Astrocyte (in vitro differentiated cells and primary cell): ENCODE results near the gene PTCD3. TPM values are rescaled to one million over a fixed set of nuclear protein-coding genes. Genes with fewer than 3 reads are reported as not detected.

Experiments used
- DNase-seq: peaks from one replicate; pipeline ENCODE4 v3.0.0-alpha.2; 2010; ENCODE audit warnings: low read depth
- FAIRE-seq: peaks from 2 replicates; lab custom pipeline; 2011; peaks lifted over from hg19 to GRCh38; lab: Jason Lieb, UNC
- H2AFZ ChIP-seq: 2 replicates; pipeline ENCODE4 v1.6.0; 2012; ENCODE audit warnings: low read depth, low read length, inconsistent platforms
- H3K27ac ChIP-seq: 2 replicates; pipeline ENCODE4 v1.5.1; 2011; ENCODE audit warnings: low read depth, low read length, inconsistent platforms
- H3K27me3 ChIP-seq: 2 replicates; pipeline ENCODE4 v1.6.0; 2011; ENCODE audit warnings: low read length, inconsistent platforms; ENCODE audit not compliant: insufficient read depth
- H3K36me3 ChIP-seq: 2 replicates; pipeline ENCODE4 v1.5.1; 2011; ENCODE audit warnings: low read length, inconsistent platforms; ENCODE audit not compliant: insufficient read depth
- H3K4me1 ChIP-seq: 2 replicates; pipeline ENCODE4 v1.5.1; 2011; ENCODE audit warnings: low read length, inconsistent platforms; ENCODE audit not compliant: insufficient read depth
- H3K4me2 ChIP-seq: 2 replicates; pipeline ENCODE4 v1.6.0; 2012; ENCODE audit warnings: low read length, inconsistent platforms
- H3K4me3 ChIP-seq: 2 replicates; pipeline ENCODE4 v1.5.1; 2011; ENCODE audit warnings: low read depth, mild to moderate bottlenecking, low read length, inconsistent platforms; ENCODE audit not compliant: insufficient read depth
- H3K79me2 ChIP-seq: 2 replicates; pipeline ENCODE4 v1.6.0; 2012; ENCODE audit warnings: mild to moderate bottlenecking, low read length, inconsistent platforms; ENCODE audit not compliant: insufficient read depth
- H3K9ac ChIP-seq: 2 replicates; pipeline ENCODE4 v1.6.0; 2012; ENCODE audit warnings: mild to moderate bottlenecking, low read length, inconsistent platforms
- H3K9me3 ChIP-seq: 2 replicates; pipeline ENCODE4 v1.5.1; 2012; ENCODE audit warnings: low read depth, mild to moderate bottlenecking, low read length, inconsistent platforms; ENCODE audit not compliant: insufficient read depth
- H4K20me1 ChIP-seq: 2 replicates; pipeline ENCODE4 v1.6.0; 2012; ENCODE audit warnings: low read length, inconsistent platforms; ENCODE audit not compliant: insufficient read depth
- H3K27ac Mint-ChIP-seq: one replicate; pipeline ENCODE4 v1.8.0; 2021; ENCODE audit warnings: mild to moderate bottlenecking, mixed read lengths; ENCODE audit not compliant: unreplicated experiment
- H3K27me3 Mint-ChIP-seq: one replicate; pipeline ENCODE4 v1.8.0; 2021; ENCODE audit warnings: low read depth, mixed read lengths; ENCODE audit not compliant: unreplicated experiment
- H3K36me3 Mint-ChIP-seq: one replicate; pipeline ENCODE4 v1.8.0; 2021; ENCODE audit warnings: low read depth, mixed read lengths; ENCODE audit not compliant: unreplicated experiment
- H3K4me1 Mint-ChIP-seq: one replicate; pipeline ENCODE4 v1.8.0; 2021; ENCODE audit warnings: low read depth, mixed read lengths; ENCODE audit not compliant: unreplicated experiment
- H3K4me3 Mint-ChIP-seq: one replicate; pipeline ENCODE4 v1.8.0; 2021; ENCODE audit warnings: mild to moderate bottlenecking, moderate library complexity, mixed read lengths; ENCODE audit not compliant: unreplicated experiment
- H3K9me3 Mint-ChIP-seq: one replicate; pipeline ENCODE4 v1.8.0; 2021; ENCODE audit warnings: mild to moderate bottlenecking, mixed read lengths; ENCODE audit not compliant: unreplicated experiment
- CTCF ChIP-seq: IDR thresholded peaks from 2 replicates; pipeline ENCODE4 v1.5.1; 2011; ENCODE audit warnings: low read depth, mild to moderate bottlenecking, inconsistent platforms, low read length, moderate library complexity; ENCODE audit not compliant: insufficient read depth
- EZH2 ChIP-seq: IDR thresholded peaks from 2 replicates; pipeline ENCODE4 v1.6.1; 2012; ENCODE audit warnings: mild to moderate bottlenecking, low read length, inconsistent platforms; ENCODE audit not compliant: insufficient read depth
- total RNA-seq: library from RNA; stranded (reverse); gene quantifications from 2 replicates; pipeline ENCODE4 v1.2.1, GENCODE V29; 2021

Gene PTCD3
- total RNA-seq, 1 donor from 2014 or later: 74.5 TPM

GRCh38 chr2:86087936-86088850, 17.8 kb upstream of the PTCD3 start:
- no peak for FAIRE-seq

GRCh38 chr2:86094229-86094628, 11.8 kb upstream of the PTCD3 start:
- Mint-ChIP-seq H3K27me3 (no peaks in the 10 kb centered on the region), H3K27ac (no peak overlapping the region), H3K4me1 (no peaks in the 10 kb centered on the region), H3K36me3 (peaks cover 21% of the 10 kb centered on the region), H3K4me3 (no peak overlapping the region), H3K9me3 (no peaks in the 10 kb centered on the region)
- Histone ChIP-seq H3K4me3 (no peak overlapping the region), H3K79me2 (peaks cover 64% of the 10 kb centered on the region), H2AFZ (no peak overlapping the region), H3K4me1 (no peaks in the 10 kb centered on the region), H3K36me3 (peaks cover 36% of the 10 kb centered on the region), H3K27me3 (no peaks in the 10 kb centered on the region), H3K9me3 (no peaks in the 10 kb centered on the region), H3K9ac (no peak overlapping the region), H4K20me1 (peaks cover 21% of the 10 kb centered on the region), H3K27ac (no peak overlapping the region), H3K4me2 (no peak overlapping the region)
- FAIRE-seq (no peak), DNase-seq (no peak)
- TF ChIP-seq EZH2 (no peak), CTCF (no peak)

More at GRCh38 chr2:86087936-86088850, 17.8 kb upstream of the PTCD3 start:
- peaks cover 13% of the 10 kb centered on the region for H3K36me3 Mint-ChIP-seq
- H3K27ac ChIP-seq: no peak overlapping the region
- peaks cover 14% of the 10 kb centered on the region for H3K79me2 ChIP-seq
- TF ChIP-seq CTCF: no peak
- TF ChIP-seq EZH2: no peak
- no peaks in the 10 kb centered on the region for H3K27me3 Mint-ChIP-seq
- H3K4me1 Mint-ChIP-seq: no peaks in the 10 kb centered on the region
- DNase-seq: no peak
- peaks cover 36% of the 10 kb centered on the region for H3K36me3 ChIP-seq
- H3K4me3 Mint-ChIP-seq: no peak overlapping the region
- peaks cover 5% of the 10 kb centered on the region for H4K20me1 ChIP-seq
- H2AFZ ChIP-seq: no peak overlapping the region
- H3K27ac Mint-ChIP-seq: no peak overlapping the region
- no peaks in the 10 kb centered on the region for H3K9me3 Mint-ChIP-seq
- H3K9ac ChIP-seq: no peak overlapping the region
- no peaks in the 10 kb centered on the region for H3K9me3 ChIP-seq
- H3K4me1 ChIP-seq: no peaks in the 10 kb centered on the region
- H3K4me3 ChIP-seq: no peak overlapping the region
- H3K27me3 ChIP-seq: no peaks in the 10 kb centered on the region
- H3K4me2 ChIP-seq: no peak overlapping the region
